Fibroblast of villous mesenchyme (primary cell): ENCODE data around the gene SMARCA1. TPM values are rescaled to one million over a fixed set of nuclear protein-coding genes. Genes with fewer than 3 reads are reported as not detected.

ENCODE experiments used
- DNase-seq: peaks from one replicate; pipeline ENCODE4 v3.0.0-alpha.2; 2010; ENCODE audit warnings: low read depth
- H3K4me3 ChIP-seq: 2 replicates; pipeline ENCODE4 v1.5.1; 2011; ENCODE audit warnings: low read depth, mild to moderate bottlenecking, low read length
- CTCF ChIP-seq: IDR thresholded peaks from 2 replicates; pipeline ENCODE4 v1.5.1; 2012; ENCODE audit warnings: low read depth, mild to moderate bottlenecking, low read length; ENCODE audit not compliant: insufficient read depth
- total RNA-seq: library from RNA; depleted of rRNA; stranded (reverse); fragments of >200 nt; gene quantifications from 2 replicates; pipeline ENCODE4 v1.2.3, GENCODE V29; 2012

SMARCA1 gene
- total RNA-seq, 1 donor = 93.3 TPM

GRCh38 chrX:129545408-129545807, 22.1 kb upstream of the SMARCA1 start:
- H3K4me3 ChIP-seq = no peak overlapping the region
- TF ChIP-seq CTCF = no peak
- no peak for DNase-seq

- no peak for DNase-seq
Measured at GRCh38 chrX:129544780-129545179, 21.5 kb upstream of the SMARCA1 start.

GRCh38 chrX:129540722-129541184, 17.5 kb upstream of the SMARCA1 start:
- DNase-seq = peak; percentile 28
- H3K4me3 ChIP-seq = peak overlapping the region; percentile 69
- no peak for TF ChIP-seq CTCF

More at GRCh38 chrX:129544780-129545179, 21.5 kb upstream of the SMARCA1 start:
- TF ChIP-seq CTCF = no peak
- no peak overlapping the region for H3K4me3 ChIP-seq

GRCh38 chrX:129540068-129540653, 16.9 kb upstream of the SMARCA1 start, which contains the start of gene OCRL:
OCRL (plus strand) TSS chrX:129540259; CDS start chrX:129540440, 181 bp downstream.
- H3K4me3 ChIP-seq = peak within 1 kb of the TSS; percentile 69
- TF ChIP-seq CTCF = peak; percentile 72
- peak; percentile 63 for DNase-seq

GRCh38 chrX:129534816-129535578, 11.7 kb upstream of the SMARCA1 start:
- no peak for TF ChIP-seq CTCF
- no peak overlapping the region for H3K4me3 ChIP-seq
- DNase-seq = no peak

- no peak overlapping the region for H3K4me3 ChIP-seq
- TF ChIP-seq CTCF = no peak
- no peak for DNase-seq
Measured at GRCh38 chrX:129531132-129531531, 7.8 kb upstream of the SMARCA1 start.
